Fibroblast of lung (primary cell): Measurements from ENCODE around the gene PPL.

Source experiments
- EZH2 ChIP-seq: IDR thresholded peaks from 2 replicates; pipeline ENCODE4 v1.5.1; 2012; ENCODE audit warnings: low read length, control low read depth, mild to moderate bottlenecking; ENCODE audit errors: missing control alignments
- TF ChIP-seq, protein P1 (sequence below), 2 donors: IDR thresholded peaks in 1 of 2; conservative IDR thresholded peaks in 1 of 2; 1 replicate in 1 of 2; 2 replicates in 1 of 2; pipeline ENCODE4 v1.5.1; 2011 to 2012; ENCODE audit warnings: low read length in 2 of 2, control low read depth in 1 of 2, inconsistent platforms in 1 of 2, low read depth in 1 of 2, mild to moderate bottlenecking in 1 of 2

DNA sequence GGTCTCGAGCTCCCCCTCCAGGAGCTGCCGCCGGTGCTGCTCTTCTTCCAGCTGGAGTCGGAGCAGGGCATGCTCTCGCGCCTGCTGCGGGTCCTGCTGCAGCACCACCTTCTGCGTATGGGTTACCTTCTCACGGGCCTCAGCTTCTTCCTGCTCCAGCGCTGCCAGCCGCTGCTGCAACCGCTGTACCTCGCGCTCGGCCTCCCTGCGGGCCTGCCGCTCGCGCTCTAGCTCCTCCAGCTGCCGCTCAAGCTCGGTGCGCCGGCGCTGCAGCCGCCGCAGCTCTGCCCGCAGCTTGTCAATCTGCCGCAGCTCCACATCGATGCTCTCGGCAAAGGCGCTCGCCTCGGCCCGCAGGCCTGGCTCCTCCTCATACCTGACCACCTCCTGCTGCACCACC lies 52.7 kb downstream of the PPL start:
- TF ChIP-seq, protein P1, sequence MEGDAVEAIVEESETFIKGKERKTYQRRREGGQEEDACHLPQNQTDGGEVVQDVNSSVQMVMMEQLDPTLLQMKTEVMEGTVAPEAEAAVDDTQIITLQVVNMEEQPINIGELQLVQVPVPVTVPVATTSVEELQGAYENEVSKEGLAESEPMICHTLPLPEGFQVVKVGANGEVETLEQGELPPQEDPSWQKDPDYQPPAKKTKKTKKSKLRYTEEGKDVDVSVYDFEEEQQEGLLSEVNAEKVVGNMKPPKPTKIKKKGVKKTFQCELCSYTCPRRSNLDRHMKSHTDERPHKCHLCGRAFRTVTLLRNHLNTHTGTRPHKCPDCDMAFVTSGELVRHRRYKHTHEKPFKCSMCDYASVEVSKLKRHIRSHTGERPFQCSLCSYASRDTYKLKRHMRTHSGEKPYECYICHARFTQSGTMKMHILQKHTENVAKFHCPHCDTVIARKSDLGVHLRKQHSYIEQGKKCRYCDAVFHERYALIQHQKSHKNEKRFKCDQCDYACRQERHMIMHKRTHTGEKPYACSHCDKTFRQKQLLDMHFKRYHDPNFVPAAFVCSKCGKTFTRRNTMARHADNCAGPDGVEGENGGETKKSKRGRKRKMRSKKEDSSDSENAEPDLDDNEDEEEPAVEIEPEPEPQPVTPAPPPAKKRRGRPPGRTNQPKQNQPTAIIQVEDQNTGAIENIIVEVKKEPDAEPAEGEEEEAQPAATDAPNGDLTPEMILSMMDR (conservative IDR thresholded peaks at IDR 0.05 in 1 of 2, IDR thresholded peaks at IDR 0.05 in 1 of 2; ENCODE audit: low read depth in 1 of 2, low read length in 2 of 2), result no peak
- no peak for TF ChIP-seq EZH2
